PC-3 (cell line): ENCODE results near the gene ASCL2. TPM values are rescaled to one million over a fixed set of nuclear protein-coding genes. Genes with fewer than 3 reads are reported as not detected.

Experiments used
- ATAC-seq: fragments of 200-7000 bp; cut with Tn5 transposase; 2 replicates; pipeline ENCODE4 v1.9.1; 2020; ENCODE audit warnings: mild to moderate bottlenecking, moderate library complexity
- BruUV-seq: library from RNA; stranded (reverse); fragments of 400-500 nt; replicated peaks from 2 replicates; lab custom pipeline; 2021; lab: Mats Ljungman, UMichigan
- CTCF ChIA-PET: fragments of 300-600 bp; sonication (Branson Sonifier 250); formaldehyde crosslinking; loops from one replicate; lab custom pipeline; 2022; ENCODE audit warnings: antibody characterized with exemption; lab: Charles Lee
- POLR2A ChIA-PET: fragments of 300-600 bp; sonication (Branson Sonifier 250); formaldehyde crosslinking; loops from one replicate; lab custom pipeline; 2022; ENCODE audit warnings: antibody characterized with exemption; ENCODE audit not compliant: unreplicated experiment; lab: Charles Lee
- DNase-seq: peaks from one replicate; pipeline ENCODE4 v3.0.0-alpha.2; 2015
- H2AFZ ChIP-seq: fragments of 300-600 bp; sonication (generic); 2 replicates; pipeline ENCODE4 v1.6.0; 2016; ENCODE audit warnings: antibody characterized with exemption, low read length
- H3F3A ChIP-seq: fragments of 300-600 bp; sonication (generic); one replicate; pipeline ENCODE4 v1.6.0; 2017; ENCODE audit warnings: antibody characterized with exemption, low read length, control low read depth, mild to moderate bottlenecking; ENCODE audit not compliant: unreplicated experiment
- H3K27ac ChIP-seq: fragments of 300-600 bp; sonication (generic); 2 replicates; pipeline ENCODE4 v1.5.1; 2016; ENCODE audit warnings: mild to moderate bottlenecking, low read length
- H3K27me3 ChIP-seq: fragments of 300-600 bp; sonication (generic); 2 replicates; pipeline ENCODE4 v1.6.1; 2016; ENCODE audit warnings: low read length, mixed read lengths
- H3K36me3 ChIP-seq: fragments of 300-600 bp; sonication (generic); 2 replicates; pipeline ENCODE4 v1.6.1; 2016; ENCODE audit warnings: low read depth, mixed run types, low read length, mixed read lengths
- H3K4me1 ChIP-seq: fragments of 300-600 bp; sonication (generic); 2 replicates; pipeline ENCODE4 v1.5.1; 2016; ENCODE audit warnings: low read length; ENCODE audit not compliant: insufficient read depth
- H3K4me2 ChIP-seq: fragments of 300-600 bp; sonication (generic); 2 replicates; pipeline ENCODE4 v1.6.0; 2016; ENCODE audit warnings: low read length
- H3K4me3 ChIP-seq: fragments of 300-600 bp; sonication (generic); 2 replicates; pipeline ENCODE4 v1.5.1; 2016; ENCODE audit warnings: mild to moderate bottlenecking, low read length, mixed read lengths
- H3K79me2 ChIP-seq: fragments of 300-600 bp; sonication (generic); 2 replicates; pipeline ENCODE4 v1.6.1; 2017; ENCODE audit warnings: low read length, mixed read lengths
- H3K9ac ChIP-seq: fragments of 300-600 bp; sonication (generic); 2 replicates; pipeline ENCODE4 v1.6.0; 2016; ENCODE audit warnings: mild to moderate bottlenecking, low read length
- H3K9me2 ChIP-seq: fragments of 300-600 bp; sonication (generic); replicated peaks from 2 replicates; pipeline ENCODE4 v1.6.1; 2016; ENCODE audit warnings: mixed run types, low read length, mixed read lengths
- H3K9me3 ChIP-seq: fragments of 300-600 bp; sonication (generic); 2 replicates; pipeline ENCODE4 v1.6.1; 2016; ENCODE audit warnings: low read length, mixed read lengths
- H4K20me1 ChIP-seq: fragments of 300-600 bp; sonication (generic); 2 replicates; pipeline ENCODE4 v1.6.1; 2016; ENCODE audit warnings: low read length, mixed read lengths
- EZH2 ChIP-seq: fragments of 300-600 bp; sonication (generic); IDR thresholded peaks from one replicate; pipeline ENCODE4 v1.6.1; 2017; ENCODE audit warnings: antibody characterized with exemption, mild to moderate bottlenecking, low read length; ENCODE audit not compliant: unreplicated experiment
- EZH2phosphoT487 ChIP-seq: fragments of 300-600 bp; sonication (generic); IDR thresholded peaks from 2 replicates; pipeline ENCODE4 v1.6.1; 2018; ENCODE audit warnings: mild to moderate bottlenecking, antibody characterized with exemption, low read length, borderline replicate concordance
- intact Hi-C: fragments of 100-400 bp; cut with micrococcal nuclease; formaldehyde crosslinking; loops from 2 replicates; pipeline ENCODE4 v1.9.0; 2023
- total RNA-seq: library from RNA; depleted of rRNA; stranded (reverse); fragments of >200 nt; gene quantifications from 2 replicates; pipeline ENCODE4 v1.2.3, GENCODE V29; 2014
- TF ChIP-seq, protein P1 (sequence below): fragments of 300-600 bp; sonication (generic); conservative IDR thresholded peaks from 2 replicates; pipeline ENCODE4 v1.5.1; 2017; ENCODE audit warnings: antibody characterized with exemption, low read depth, mild to moderate bottlenecking, low read length

The ASCL2 gene
- total RNA-seq, 1 experiment from 2014 or later = 1.1 TPM

GRCh38 chr11:2318707-2319106 lies 48.3 kb upstream of the ASCL2 start:
- DNase-seq (no peak), ATAC-seq (no peak)
- intact Hi-C loops = no loop called here
- Histone ChIP-seq H3K27me3 (no peaks in the 10 kb centered on the region), H3K9ac (no peak overlapping the region), H3K9me3 (no peaks in the 10 kb centered on the region), H4K20me1 (no peaks in the 10 kb centered on the region), H3K79me2 (no peaks in the 10 kb centered on the region), H3K36me3 (no peaks in the 10 kb centered on the region), H3F3A (no peaks in the 10 kb centered on the region), H3K4me3 (no peak overlapping the region), H3K4me1 (no peaks in the 10 kb centered on the region), H2AFZ (no peak overlapping the region), H3K27ac (no peak overlapping the region), H3K9me2 (no peaks in the 10 kb centered on the region), H3K4me2 (no peak overlapping the region)
- no TSS peak for BruUV-seq
- ChIA-PET POLR2A (no interaction called here), CTCF (no interaction called here)
- TF ChIP-seq, protein P1, sequence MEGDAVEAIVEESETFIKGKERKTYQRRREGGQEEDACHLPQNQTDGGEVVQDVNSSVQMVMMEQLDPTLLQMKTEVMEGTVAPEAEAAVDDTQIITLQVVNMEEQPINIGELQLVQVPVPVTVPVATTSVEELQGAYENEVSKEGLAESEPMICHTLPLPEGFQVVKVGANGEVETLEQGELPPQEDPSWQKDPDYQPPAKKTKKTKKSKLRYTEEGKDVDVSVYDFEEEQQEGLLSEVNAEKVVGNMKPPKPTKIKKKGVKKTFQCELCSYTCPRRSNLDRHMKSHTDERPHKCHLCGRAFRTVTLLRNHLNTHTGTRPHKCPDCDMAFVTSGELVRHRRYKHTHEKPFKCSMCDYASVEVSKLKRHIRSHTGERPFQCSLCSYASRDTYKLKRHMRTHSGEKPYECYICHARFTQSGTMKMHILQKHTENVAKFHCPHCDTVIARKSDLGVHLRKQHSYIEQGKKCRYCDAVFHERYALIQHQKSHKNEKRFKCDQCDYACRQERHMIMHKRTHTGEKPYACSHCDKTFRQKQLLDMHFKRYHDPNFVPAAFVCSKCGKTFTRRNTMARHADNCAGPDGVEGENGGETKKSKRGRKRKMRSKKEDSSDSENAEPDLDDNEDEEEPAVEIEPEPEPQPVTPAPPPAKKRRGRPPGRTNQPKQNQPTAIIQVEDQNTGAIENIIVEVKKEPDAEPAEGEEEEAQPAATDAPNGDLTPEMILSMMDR = no peak
- TF ChIP-seq EZH2phosphoT487 (no peak), EZH2 (no peak)

- Histone ChIP-seq H3K4me1 (no peaks in the 10 kb centered on the region), H3K9me3 (no peaks in the 10 kb centered on the region), H3K36me3 (no peaks in the 10 kb centered on the region), H3K27me3 (no peaks in the 10 kb centered on the region), H3F3A (no peaks in the 10 kb centered on the region), H2AFZ (no peak overlapping the region), H3K27ac (no peak overlapping the region), H3K4me2 (no peak overlapping the region), H3K9ac (no peak overlapping the region), H3K79me2 (no peaks in the 10 kb centered on the region), H4K20me1 (no peaks in the 10 kb centered on the region), H3K4me3 (no peak overlapping the region), H3K9me2 (no peaks in the 10 kb centered on the region)
- intact Hi-C loops = no loop called here
- ChIA-PET POLR2A (interaction anchor here (0.6 kb wide), 1 partner anchor 103 kb away, joined by 3 read pairs; no protein-coding TSS in a partner anchor), CTCF (no interaction called here)
- ATAC-seq = no peak
- no TSS peak for BruUV-seq
- TF ChIP-seq, protein P1 = no peak
- TF ChIP-seq EZH2phosphoT487 = no peak
- no peak for TF ChIP-seq EZH2
- DNase-seq = no peak
Observed at GRCh38 chr11:2318123-2318522, 47.7 kb upstream of the ASCL2 start.

DNA sequence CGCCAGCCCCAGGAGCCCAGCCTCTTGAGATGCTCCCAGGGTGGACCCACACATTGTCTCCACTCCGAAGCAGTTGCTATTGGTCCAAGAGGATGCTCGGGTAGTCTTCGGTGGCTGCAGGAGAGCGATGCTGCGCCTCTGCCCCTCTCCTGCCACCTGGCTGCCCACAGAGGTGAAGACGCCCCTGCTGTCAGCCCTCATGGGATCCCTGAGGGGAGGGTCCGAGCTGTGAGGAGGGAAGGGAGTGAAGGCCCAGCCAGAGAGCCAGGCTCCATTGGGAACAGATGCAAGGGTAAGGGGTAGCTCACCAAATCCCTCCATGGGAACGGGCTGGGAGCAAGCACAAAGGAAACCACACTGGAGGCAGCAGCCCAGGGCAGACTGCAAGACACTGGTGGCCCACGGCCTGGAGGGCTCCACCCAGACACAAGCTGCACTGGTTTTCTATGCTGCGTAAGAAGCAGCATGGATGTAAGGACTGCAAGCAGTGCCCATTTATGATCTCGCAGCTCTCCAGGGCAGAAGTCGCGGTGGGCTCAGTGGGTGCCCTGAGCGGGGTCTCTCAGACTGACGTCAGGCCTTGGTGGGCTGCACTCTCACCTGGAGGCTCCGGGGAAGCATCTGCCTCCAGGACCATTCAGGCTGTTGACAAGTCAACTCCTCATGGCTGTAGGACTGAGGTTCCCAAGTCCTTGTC lies 47.1 kb upstream of the ASCL2 start:
- no peaks in the 10 kb centered on the region for H3K9me2 ChIP-seq
- no peak overlapping the region for H3K9ac ChIP-seq
- no peak for ATAC-seq
- DNase-seq = no peak
- ChIA-PET POLR2A (no interaction called here), CTCF (no interaction called here)
- H3K9me3 ChIP-seq = no peaks in the 10 kb centered on the region
- no TSS peak for BruUV-seq
- no peaks in the 10 kb centered on the region for H3K27me3 ChIP-seq
- H3K4me2 ChIP-seq = no peak overlapping the region
- no peak overlapping the region for H3K4me3 ChIP-seq
- intact Hi-C loops = no loop called here
- H3K79me2 ChIP-seq = no peaks in the 10 kb centered on the region
- H3K27ac ChIP-seq = no peak overlapping the region
- H2AFZ ChIP-seq = no peak overlapping the region
- TF ChIP-seq EZH2 (no peak), EZH2phosphoT487 (no peak)
- TF ChIP-seq, protein P1 = no peak
- no peaks in the 10 kb centered on the region for H4K20me1 ChIP-seq
- H3K4me1 ChIP-seq = peaks cover 3% of the 10 kb centered on the region
- H3F3A ChIP-seq = no peaks in the 10 kb centered on the region
- no peaks in the 10 kb centered on the region for H3K36me3 ChIP-seq
